Vagina (tissue), 2 donors: ENCODE data around the gene SLC38A4.

Experiments used
- CTCF ChIP-seq, 3 experiments: fragments of 450-650 bp in 2 of 3; fragments of 200-600 bp in 1 of 3; sonication (generic) in 1 of 3; IDR thresholded peaks; one replicate each; pipeline ENCODE4 v1.5.1; 2017 to 2019; ENCODE audit warnings: antibody characterized with exemption in 3 of 3, mild to moderate bottlenecking in 2 of 3, moderate library complexity in 2 of 3
- POLR2A ChIP-seq, 2 donors: fragments of 450-650 bp; IDR thresholded peaks; one replicate each; pipeline ENCODE4 v1.6.1; 2017; ENCODE audit warnings: antibody characterized with exemption in 2 of 2, mild to moderate bottlenecking in 2 of 2, moderate library complexity in 2 of 2

GRCh38 chr12:46754550-46754949 lies 71.2 kb downstream of the SLC38A4 start:
- TF ChIP-seq CTCF (IDR thresholded peaks at IDR 0.05) (no peak), POLR2A (IDR thresholded peaks at IDR 0.05) (no peak)
